Right ventricle myocardium superior (tissue), 1 donor: ENCODE results near the gene USP3. TPM values are rescaled to one million over a fixed set of nuclear protein-coding genes. Genes with fewer than 3 reads are reported as not detected.
"Not testable (repeated sequence)": the region's sequence is repeated elsewhere in the genome, so short reads cannot be mapped to it uniquely, and the experiment has no call there.

Experiments used
- ATAC-seq: fragments of 200-7000 bp; cut with Tn5 transposase; one replicate; pipeline ENCODE4 v1.9.1; 2020; ENCODE audit warnings: mild to moderate bottlenecking; ENCODE audit not compliant: poor library complexity
- DNase-seq: peaks from one replicate; pipeline ENCODE4 v3.0.0-alpha.2; 2020
- intact Hi-C: fragments of 100-400 bp; cut with DNase I; formaldehyde crosslinking; loops from one replicate; pipeline ENCODE4 v1.11.2; 2022
- total RNA-seq: library from RNA; stranded (reverse); fragmentation: NEBNext Ultra II Directional; extraction: Animal tissue kit (Norgen Biotek cat#: 25700); gene quantifications from one replicate; pipeline ENCODE4 v1.2.1, GENCODE V29; 2021
- donor health status: DM: no; HTN: yes; CAD: no; lungs with severe emphysema.

USP3 gene
- total RNA-seq, 1 donor from 2014 or later = 15.9 TPM

GRCh38 chr15:63473999-63474809 is 30.2 kb upstream of the USP3 start:
- no peak for DNase-seq
- peak; percentile 39 for ATAC-seq
- intact Hi-C loops = no loop called here

GRCh38 chr15:63474810-63475316 is 29.5 kb upstream of the USP3 start:
- DNase-seq = no peak
- ATAC-seq = peak; percentile 42
- intact Hi-C loops = no loop called here

GRCh38 chr15:63475707-63476106 is 28.7 kb upstream of the USP3 start:
- ATAC-seq = no peak
- DNase-seq = no peak
- intact Hi-C loops = no loop called here

GRCh38 chr15:63476229-63476632 is 28.2 kb upstream of the USP3 start:
- peak; percentile 20 for ATAC-seq
- DNase-seq = no peak
- intact Hi-C loops = no loop called here

GRCh38 chr15:63478243-63478642 is 26.1 kb upstream of the USP3 start:
- intact Hi-C loops = no loop called here
- DNase-seq (no peak), ATAC-seq (no peak)

GRCh38 chr15:63480441-63480821 is 24.0 kb upstream of the USP3 start:
- DNase-seq = no peak
- intact Hi-C loops = no loop called here
- ATAC-seq = no peak

GRCh38 chr15:63481105-63481810 is 23.1 kb upstream of the USP3 start:
- intact Hi-C loops = no loop called here
- DNase-seq = no peak
- no peak for ATAC-seq

- intact Hi-C loops = no loop called here
- DNase-seq (no peak), ATAC-seq (no peak)
Measured at GRCh38 chr15:63482874-63483323, 21.5 kb upstream of the USP3 start.

- no peak for ATAC-seq
- DNase-seq = no peak
- intact Hi-C loops = no loop called here
Measured at GRCh38 chr15:63483521-63484371, 20.6 kb upstream of the USP3 start.

GRCh38 chr15:63484433-63485186 is 19.8 kb upstream of the USP3 start:
- ATAC-seq (no peak), DNase-seq (no peak)
- intact Hi-C loops = no loop called here

- intact Hi-C loops = no loop called here
- ATAC-seq = peak; percentile 94
- DNase-seq = peak; percentile 94
Measured at GRCh38 chr15:63487076-63487757, 17.2 kb upstream of the USP3 start.

- intact Hi-C loops, ATAC-seq, DNase-seq: not testable (repeated sequence)
Measured at GRCh38 chr15:63487758-63488397, 16.5 kb upstream of the USP3 start.

GRCh38 chr15:63488398-63488960 is 15.9 kb upstream of the USP3 start:
- intact Hi-C loops = no loop called here
- ATAC-seq (no peak), DNase-seq (no peak)

GRCh38 chr15:63489352-63489751 is 15.0 kb upstream of the USP3 start:
- DNase-seq (no peak), ATAC-seq (no peak)
- intact Hi-C loops = no loop called here

GRCh38 chr15:63490345-63491034 is 13.9 kb upstream of the USP3 start:
- DNase-seq (no peak), ATAC-seq (peak; percentile 60)
- intact Hi-C loops = no loop called here

- DNase-seq (no peak), ATAC-seq (peak; percentile 45)
- intact Hi-C loops = no loop called here
Measured at GRCh38 chr15:63491116-63491827, 13.1 kb upstream of the USP3 start.
